Keratinocyte (primary cell): ENCODE measurements around the gene NXPH4. TPM values are rescaled to one million over a fixed set of nuclear protein-coding genes. Genes with fewer than 3 reads are reported as not detected.

ENCODE experiments used
- DNase-seq: peaks from one replicate; pipeline ENCODE4 v3.0.0-alpha.2; 2011; ENCODE audit warnings: low read depth, missing footprints, low spot score
- FAIRE-seq: peaks from 2 replicates; lab custom pipeline; 2011; peaks lifted over from hg19 to GRCh38; lab: Jason Lieb, UNC
- H2AFZ ChIP-seq: 2 replicates; pipeline ENCODE4 v1.6.0; 2012; ENCODE audit warnings: low read length, control low read depth, inconsistent platforms; ENCODE audit not compliant: control insufficient read depth
- H3K27ac ChIP-seq: 2 replicates; pipeline ENCODE4 v1.5.1; 2011; ENCODE audit warnings: low read length; ENCODE audit not compliant: control insufficient read depth, insufficient read depth
- H3K27me3 ChIP-seq: 3 replicates; pipeline ENCODE4 v1.6.0; 2011; ENCODE audit warnings: low read length; ENCODE audit not compliant: control insufficient read depth, insufficient read depth; ENCODE audit errors: extremely low read depth
- H3K36me3 ChIP-seq, 2 experiments: 2 replicates in 1 of 2; 3 replicates in 1 of 2; pipeline ENCODE4 v1.5.1; 2011; ENCODE audit warnings: low read length in 2 of 2, mild to moderate bottlenecking in 1 of 2; ENCODE audit not compliant: control insufficient read depth in 2 of 2, insufficient read depth in 2 of 2; ENCODE audit errors: extremely low read depth in 1 of 2
- H3K4me1 ChIP-seq: 3 replicates; pipeline ENCODE4 v1.5.1; 2011; ENCODE audit warnings: low read length; ENCODE audit not compliant: control insufficient read depth, insufficient read depth; ENCODE audit errors: extremely low read depth
- H3K4me2 ChIP-seq: 3 replicates; pipeline ENCODE4 v1.6.0; 2011; ENCODE audit warnings: low read depth, low read length; ENCODE audit not compliant: control insufficient read depth, insufficient read depth; ENCODE audit errors: extremely low read depth
- H3K4me3 ChIP-seq, 3 experiments: fragments of 200-600 bp in 1 of 3; sonication (generic) in 1 of 3; 2 replicates in 2 of 3; 3 replicates in 1 of 3; pipeline ENCODE4 v1.5.1; 2011 to 2016; ENCODE audit warnings: low read length in 3 of 3, mild to moderate bottlenecking in 3 of 3, control low read depth in 2 of 3, inconsistent platforms in 1 of 3, low read depth in 1 of 3, mixed read lengths in 1 of 3, mixed run types in 1 of 3, moderate library complexity in 1 of 3; ENCODE audit not compliant: control insufficient read depth in 2 of 3, insufficient read depth in 2 of 3; ENCODE audit errors: extremely low read depth in 1 of 3
- H3K79me2 ChIP-seq: 2 replicates; pipeline ENCODE4 v1.6.0; 2012; ENCODE audit warnings: low read length; ENCODE audit not compliant: control insufficient read depth, insufficient read depth
- H3K9ac ChIP-seq: 3 replicates; pipeline ENCODE4 v1.6.0; 2011; ENCODE audit warnings: low read length; ENCODE audit not compliant: control insufficient read depth, insufficient read depth; ENCODE audit errors: extremely low read depth
- H3K9me1 ChIP-seq: 3 replicates; pipeline ENCODE4 v1.6.0; 2011; ENCODE audit warnings: low read length; ENCODE audit not compliant: control insufficient read depth, insufficient read depth; ENCODE audit errors: extremely low read depth
- H3K9me3 ChIP-seq: 2 replicates; pipeline ENCODE4 v1.5.1; 2012; ENCODE audit warnings: low read depth, low read length; ENCODE audit not compliant: control insufficient read depth
- H4K20me1 ChIP-seq: 3 replicates; pipeline ENCODE4 v1.6.0; 2011; ENCODE audit warnings: low read length; ENCODE audit not compliant: control insufficient read depth, insufficient read depth; ENCODE audit errors: extremely low read depth
- CTCF ChIP-seq, 3 experiments: IDR thresholded peaks in 1 of 3; conservative IDR thresholded peaks in 1 of 3; optimal IDR thresholded peaks in 1 of 3; 2 replicates in 2 of 3; 3 replicates in 1 of 3; pipeline versions ENCODE3 to v1.5.1; 2011; ENCODE audit warnings: low read length in 3 of 3, mild to moderate bottlenecking in 3 of 3, moderate library complexity in 2 of 3, control low read depth in 1 of 3, inconsistent platforms in 1 of 3; ENCODE audit not compliant: insufficient read depth in 2 of 3; ENCODE audit errors: extremely low read depth in 1 of 3
- EZH2 ChIP-seq: IDR thresholded peaks from one replicate; pipeline ENCODE4 v1.6.1; 2012; ENCODE audit warnings: inconsistent platforms, mild to moderate bottlenecking, low read length, moderate library complexity
- dilution Hi-C: fragments of 300-500 bp; cut with MboI; formaldehyde crosslinking; loops from one replicate; pipeline ENCODE4 v1.7.0; 2020; ENCODE audit warnings: low sequenced_read_pairs; ENCODE audit not compliant: extremely low pct_ligation_motif_present
- polyA plus RNA-seq, 5 experiments: library from polyadenylated mRNA; depleted of rRNA in 3 of 5; stranded (reverse) in 3 of 5; stranded (forward) in 1 of 5; unstranded in 1 of 5; fragments of >200 nt; gene quantifications; 1 replicate in 1 of 5; 2 replicates in 3 of 5; 3 replicates in 1 of 5; pipeline versions ENCODE4 v1.2.1 to v1.2.3, GENCODE V29; 2011 to 2012; ENCODE audit warnings: missing spikeins in 2 of 5, low read depth in 1 of 5, low replicate concordance in 1 of 5

Gene NXPH4
- polyA plus RNA-seq, 1 donor (not counting 4 experiments of a cell fraction or from before 2014, with no cell fraction given), result 0.97 TPM

GRCh38 chr12:57205931-57206330 lies 10.7 kb upstream of the NXPH4 start:
- H3K9me3 ChIP-seq, result no peaks in the 10 kb centered on the region
- H4K20me1 ChIP-seq, result no peaks in the 10 kb centered on the region
- no peaks in the 10 kb centered on the region for H3K9me1 ChIP-seq
- FAIRE-seq (no peak), DNase-seq (no peak)
- TF ChIP-seq EZH2 (no peak), CTCF (optimal IDR thresholded peaks at IDR 0.05 in 1 of 3, IDR thresholded peaks at IDR 0.05 in 1 of 3, conservative IDR thresholded peaks at IDR 0.05 in 1 of 3; ENCODE audit: extremely low read depth in 1 of 3, insufficient read depth in 2 of 3, low read length in 3 of 3) (no peak)
- no peaks in the 10 kb centered on the region for H3K4me1 ChIP-seq
- no peak overlapping the region for H3K4me3 ChIP-seq
- H3K27ac ChIP-seq, result no peak overlapping the region
- H3K4me2 ChIP-seq, result no peak overlapping the region
- dilution Hi-C loops, result no loop called here
- H3K9ac ChIP-seq, result no peak overlapping the region
- no peaks in the 10 kb centered on the region for H3K27me3 ChIP-seq
- peaks cover 0 to 24% of the 10 kb centered on the region in 2 experiments for H3K36me3 ChIP-seq
- no peak overlapping the region for H2AFZ ChIP-seq
- H3K79me2 ChIP-seq, result no peaks in the 10 kb centered on the region

- no peak overlapping the region for H2AFZ ChIP-seq
- DNase-seq (no peak), FAIRE-seq (no peak)
- H3K4me1 ChIP-seq, result no peaks in the 10 kb centered on the region
- H3K9me3 ChIP-seq, result no peaks in the 10 kb centered on the region
- H3K27ac ChIP-seq, result no peak overlapping the region
- H3K9ac ChIP-seq, result no peak overlapping the region
- no peaks in the 10 kb centered on the region for H4K20me1 ChIP-seq
- no peak overlapping the region for H3K4me3 ChIP-seq
- dilution Hi-C loops, result no loop called here
- no peak overlapping the region for H3K4me2 ChIP-seq
- H3K27me3 ChIP-seq, result no peaks in the 10 kb centered on the region
- H3K9me1 ChIP-seq, result no peaks in the 10 kb centered on the region
- H3K79me2 ChIP-seq, result no peaks in the 10 kb centered on the region
- peaks cover 0 to 28% of the 10 kb centered on the region in 2 experiments for H3K36me3 ChIP-seq
- TF ChIP-seq EZH2 (no peak), CTCF (optimal IDR thresholded peaks at IDR 0.05 in 1 of 3, IDR thresholded peaks at IDR 0.05 in 1 of 3, conservative IDR thresholded peaks at IDR 0.05 in 1 of 3; ENCODE audit: extremely low read depth in 1 of 3, insufficient read depth in 2 of 3, low read length in 3 of 3) (no peak)
Observed at GRCh38 chr12:57207731-57208630, 8.6 kb upstream of the NXPH4 start.
